ENCODE measurements around the gene SH3BGRL3. TPM values are rescaled to one million over a fixed set of nuclear protein-coding genes. Genes with fewer than 3 reads are reported as not detected.

Gene SH3BGRL3
- total and polyA plus RNA-seq, 2 of the 13 experiments (the other 11 are each of a cell fraction or from before 2014, with no cell fraction given): 11.4 to 12.2 TPM

GRCh38 chr1:26306290-26307229 lies 26.7 kb downstream of the SH3BGRL3 start, which contains the start of gene UBXN11 (continued):
- no peak for TF ChIP-seq THAP9 (CRISPR knock-in tag; IDR thresholded peaks at IDR 0.05; ENCODE audit: borderline replicate concordance)
- TF ChIP-seq SRSF1 (optimal IDR thresholded peaks at IDR 0.05; ENCODE audit: low read depth, low read length): no peak
- no peak for TF ChIP-seq ZFYVE20 (CRISPR knock-in tag; IDR thresholded peaks at IDR 0.05; ENCODE audit: borderline replicate concordance, low read depth)
- no peak for TF ChIP-seq HMG20B (CRISPR knock-in tag; conservative IDR thresholded peaks at IDR 0.05)
- no peak for TF ChIP-seq DNMT1 (CRISPR knock-in tag; IDR thresholded peaks at IDR 0.05)
- peak; percentile 60; the same call in 1 of the 2 replicates for TF ChIP-seq ZHX2 (IDR thresholded peaks at IDR 0.05; ENCODE audit: low read depth)
- no peak for TF ChIP-seq ZHX2 (CRISPR knock-in tag; IDR thresholded peaks at IDR 0.05; ENCODE audit: borderline replicate concordance)
- TF ChIP-seq ZNF12 (CRISPR knock-in tag; IDR thresholded peaks at IDR 0.05): no peak
- no peak for TF ChIP-seq CSRNP2 (CRISPR knock-in tag; conservative IDR thresholded peaks at IDR 0.05; ENCODE audit: low read depth)
- TF ChIP-seq ZNF547 (CRISPR knock-in tag; IDR thresholded peaks at IDR 0.05): no peak
- TF ChIP-seq ZNF770 (CRISPR knock-in tag; IDR thresholded peaks at IDR 0.05): no peak
- no peak for TF ChIP-seq ZNF746 (CRISPR knock-in tag; IDR thresholded peaks at IDR 0.05)
- no peak for TF ChIP-seq ZNF546 (CRISPR knock-in tag; conservative IDR thresholded peaks at IDR 0.05)
- TF ChIP-seq SRF (IDR thresholded peaks at IDR 0.05; ENCODE audit: low read depth, low read length): no peak
- no peak for TF ChIP-seq ZNF180 (CRISPR knock-in tag; IDR thresholded peaks at IDR 0.05; ENCODE audit: borderline replicate concordance, low read depth)
- peak; percentile 39; the same call in 1 of the 2 replicates for TF ChIP-seq RXRB (CRISPR knock-in tag; IDR thresholded peaks at IDR 0.05; ENCODE audit: borderline replicate concordance)
